Esophagus squamous epithelium (tissue), 5 donors: Measurements from ENCODE around the gene SPON1. TPM values are rescaled to one million over a fixed set of nuclear protein-coding genes. Genes with fewer than 3 reads are reported as not detected.
"Not testable (repeated sequence)": the region's sequence is repeated elsewhere in the genome, so short reads cannot be mapped to it uniquely, and the experiment has no call there.

Experiments used
- DNase-seq: peaks from one replicate; lab custom pipeline; 2025; lab: John Stamatoyannopoulos, UW
- H3K27ac ChIP-seq, 4 donors: fragments of 200-600 bp; sonication (generic); one replicate each; pipeline ENCODE4 v1.5.1; 2016 to 2019; ENCODE audit warnings: mild to moderate bottlenecking in 1 of 4
- H3K27me3 ChIP-seq, 4 donors: fragments of 200-600 bp; sonication (generic); 1 replicate in 3 of 4; 2 replicates in 1 of 4; pipeline versions ENCODE4 v1.5.1 to v1.6.0; 2017 to 2021; ENCODE audit warnings: antibody characterized with exemption in 1 of 4
- H3K36me3 ChIP-seq, 3 donors: fragments of 200-600 bp; sonication (generic); one replicate each; pipeline ENCODE4 v1.5.1; 2016 to 2019
- H3K4me1 ChIP-seq, 3 donors: fragments of 200-600 bp; sonication (generic); one replicate each; pipeline ENCODE4 v1.5.1; 2017 to 2019
- H3K4me3 ChIP-seq, 4 donors: fragments of 200-600 bp; sonication (generic); 1 replicate in 3 of 4; 2 replicates in 1 of 4; pipeline ENCODE4 v1.5.1; 2016 to 2019; ENCODE audit warnings: mild to moderate bottlenecking in 2 of 4, moderate library complexity in 1 of 4
- H3K9me3 ChIP-seq, 3 donors: fragments of 200-600 bp; sonication (generic); one replicate each; pipeline ENCODE4 v1.5.1; 2016 to 2019
- POLR2A ChIP-seq, 4 donors: fragments of 450-650 bp; IDR thresholded peaks; one replicate each; pipeline ENCODE4 v1.6.1; 2017; ENCODE audit warnings: antibody characterized with exemption in 4 of 4, mild to moderate bottlenecking in 4 of 4, moderate library complexity in 3 of 4
- WGBS, 2 donors: methylation state at CpG; one replicate each; pipeline ENCODE4 v1.1.5; 2018; 5-methylcytosine and 5-hydroxymethylcytosine counted together
- intact Hi-C: fragments of 100-400 bp; cut with DNase I; formaldehyde crosslinking; loops from one replicate; pipeline ENCODE4 v1.15.0; 2022
- total RNA-seq, 4 donors: library from RNA; depleted of rRNA; stranded (reverse); fragments of >200 nt; gene quantifications; one replicate each; pipeline ENCODE4 v1.1.0, GENCODE V29; 2016
- TF ChIP-seq, protein P1 (sequence below), 6 experiments: fragments of 450-650 bp in 4 of 6; fragments of 200-600 bp in 2 of 6; sonication (generic) in 2 of 6; IDR thresholded peaks; one replicate each; pipeline ENCODE4 v1.5.1; 2016 to 2019; ENCODE audit warnings: antibody characterized with exemption in 6 of 6, mild to moderate bottlenecking in 4 of 6, moderate library complexity in 4 of 6
- donor health status: DM: yes; HTN: yes; CAD: no.

SPON1 gene
- total RNA-seq, 4 donors from 2014 or later = 1.6 to 44.4 (median 6.5) TPM

GRCh38 chr11:14251754-14252153 lies 289.2 kb downstream of the SPON1 start:
- intact Hi-C loops = no loop called here
- no peak for DNase-seq
- 60 to 66% methylated on average over 3 to 5 of the region's 5 CpGs for WGBS, 2 donors
- H3K27me3 ChIP-seq = peaks cover 0 to 22% (median 0%) of the 10 kb centered on the region in 4 donors
- H3K9me3 ChIP-seq = no peaks in the 10 kb centered on the region
- no peaks in the 10 kb centered on the region for H3K36me3 ChIP-seq
- H3K4me3 ChIP-seq = no peak overlapping the region
- peaks cover 0 to 26% (median 12%) of the 10 kb centered on the region in 3 donors for H3K4me1 ChIP-seq
- TF ChIP-seq, protein P1, sequence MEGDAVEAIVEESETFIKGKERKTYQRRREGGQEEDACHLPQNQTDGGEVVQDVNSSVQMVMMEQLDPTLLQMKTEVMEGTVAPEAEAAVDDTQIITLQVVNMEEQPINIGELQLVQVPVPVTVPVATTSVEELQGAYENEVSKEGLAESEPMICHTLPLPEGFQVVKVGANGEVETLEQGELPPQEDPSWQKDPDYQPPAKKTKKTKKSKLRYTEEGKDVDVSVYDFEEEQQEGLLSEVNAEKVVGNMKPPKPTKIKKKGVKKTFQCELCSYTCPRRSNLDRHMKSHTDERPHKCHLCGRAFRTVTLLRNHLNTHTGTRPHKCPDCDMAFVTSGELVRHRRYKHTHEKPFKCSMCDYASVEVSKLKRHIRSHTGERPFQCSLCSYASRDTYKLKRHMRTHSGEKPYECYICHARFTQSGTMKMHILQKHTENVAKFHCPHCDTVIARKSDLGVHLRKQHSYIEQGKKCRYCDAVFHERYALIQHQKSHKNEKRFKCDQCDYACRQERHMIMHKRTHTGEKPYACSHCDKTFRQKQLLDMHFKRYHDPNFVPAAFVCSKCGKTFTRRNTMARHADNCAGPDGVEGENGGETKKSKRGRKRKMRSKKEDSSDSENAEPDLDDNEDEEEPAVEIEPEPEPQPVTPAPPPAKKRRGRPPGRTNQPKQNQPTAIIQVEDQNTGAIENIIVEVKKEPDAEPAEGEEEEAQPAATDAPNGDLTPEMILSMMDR (IDR thresholded peaks at IDR 0.05) = no peak
- no peak for TF ChIP-seq POLR2A (IDR thresholded peaks at IDR 0.05)
- no peak overlapping the region for H3K27ac ChIP-seq

- WGBS, 2 donors = 98% methylated on average over 6 of the region's 12 CpGs; no CpG with 5 or more reads in 1 of the 2 donors
- H3K36me3 ChIP-seq, DNase-seq, H3K9me3 ChIP-seq, H3K27ac ChIP-seq, H3K4me3 ChIP-seq, intact Hi-C loops: not testable (repeated sequence)
- H3K4me1 ChIP-seq = peaks cover 0 to 26% (median 12%) of the 10 kb centered on the region in 3 donors
- H3K27me3 ChIP-seq = peaks cover 0 to 17% (median 0%) of the 10 kb centered on the region in 4 donors
These were observed 290.0 kb downstream of the SPON1 start for GRCh38 chr11:14252501-14252900.

- peak overlapping the region in 1 of 4 donors; percentile 11 for H3K27ac ChIP-seq
These were observed 290.9 kb downstream of the SPON1 start for GRCh38 chr11:14253421-14253820.

GRCh38 chr11:14253840-14254239 lies 291.3 kb downstream of the SPON1 start:
- WGBS, 2 donors = 47 to 84% methylated on average over 5 of the region's 5 CpGs
- H3K27me3 ChIP-seq = peaks cover 0 to 4% (median 0%) of the 10 kb centered on the region in 4 donors
- no peak for DNase-seq
- H3K9me3 ChIP-seq = no peaks in the 10 kb centered on the region
- peaks cover 0 to 20% (median 7%) of the 10 kb centered on the region in 3 donors for H3K4me1 ChIP-seq
- H3K36me3 ChIP-seq = no peaks in the 10 kb centered on the region
- intact Hi-C loops = no loop called here
- peak overlapping the region in 1 of 4 donors; percentile 11 for H3K27ac ChIP-seq
- no peak overlapping the region for H3K4me3 ChIP-seq
- TF ChIP-seq, protein P1 (IDR thresholded peaks at IDR 0.05) = no peak

More at GRCh38 chr11:14253421-14253820, 290.9 kb downstream of the SPON1 start:
- Histone ChIP-seq H3K36me3 (no peaks in the 10 kb centered on the region), H3K9me3 (no peaks in the 10 kb centered on the region), H3K27me3 (peaks cover 0 to 8% (median 0%) of the 10 kb centered on the region in 4 donors), H3K4me3 (no peak overlapping the region), H3K4me1 (peaks cover 0 to 24% (median 11%) of the 10 kb centered on the region in 3 donors)
- DNase-seq = no peak
- intact Hi-C loops = no loop called here
- TF ChIP-seq, protein P1 (IDR thresholded peaks at IDR 0.05) = no peak
- TF ChIP-seq POLR2A (IDR thresholded peaks at IDR 0.05) = no peak
- WGBS, 2 donors = 56% methylated on average over 2 of the region's 2 CpGs; no CpG with 5 or more reads in 1 of the 2 donors

GRCh38 chr11:14254533-14255237 lies 292.2 kb downstream of the SPON1 start:
- TF ChIP-seq POLR2A (IDR thresholded peaks at IDR 0.05) = no peak
- TF ChIP-seq, protein P1 (IDR thresholded peaks at IDR 0.05) = no peak
- H3K9me3 ChIP-seq = no peaks in the 10 kb centered on the region
- WGBS, 2 donors = 80 to 82% methylated on average over 5 to 10 of the region's 13 CpGs
- H3K4me3 ChIP-seq = no peak overlapping the region
- H3K4me1 ChIP-seq = peaks cover 0 to 15% (median 2%) of the 10 kb centered on the region in 3 donors
- peaks cover 0 to 8% (median 0%) of the 10 kb centered on the region in 4 donors for H3K27me3 ChIP-seq
- H3K27ac ChIP-seq = no peak overlapping the region
- H3K36me3 ChIP-seq = no peaks in the 10 kb centered on the region
- intact Hi-C loops = no loop called here
- no peak for DNase-seq
